GM23338 (cell line): Measurements from ENCODE around the gene MPV17L. TPM values are rescaled to one million over a fixed set of nuclear protein-coding genes. Genes with fewer than 3 reads are reported as not detected.

Experiments
- ATAC-seq: fragments of 200-7000 bp; cut with Tn5 transposase; 3 replicates; pipeline ENCODE4 v1.9.1; 2020
- DNase-seq: peaks from one replicate; pipeline ENCODE4 v3.0.0-alpha.2; 2015; ENCODE audit warnings: low spot score
- H2AFZ ChIP-seq: fragments of 200-600 bp; sonication (generic); 2 replicates; pipeline ENCODE4 v1.8.0; 2016; ENCODE audit warnings: antibody characterized with exemption, mild to moderate bottlenecking, moderate library complexity
- H3F3A ChIP-seq: fragments of 200-600 bp; sonication (generic); replicated peaks from 2 replicates; pipeline ENCODE4 v1.8.0; 2017; ENCODE audit warnings: antibody characterized with exemption, mixed run types, low read depth
- H3K27ac ChIP-seq: fragments of 200-600 bp; sonication (generic); 2 replicates; pipeline ENCODE4 v1.6.1; 2016; ENCODE audit warnings: low read depth
- H3K27me3 ChIP-seq: fragments of 200-600 bp; sonication (generic); 2 replicates; pipeline ENCODE4 v1.8.0; 2016; ENCODE audit warnings: mild to moderate bottlenecking, mixed run types, moderate library complexity; ENCODE audit not compliant: insufficient read depth
- H3K36me3 ChIP-seq: fragments of 200-600 bp; sonication (generic); 2 replicates; pipeline ENCODE4 v1.8.0; 2016; ENCODE audit warnings: mild to moderate bottlenecking; ENCODE audit not compliant: insufficient read depth
- H3K4me1 ChIP-seq: fragments of 200-600 bp; sonication (generic); 2 replicates; pipeline ENCODE4 v1.8.0; 2016; ENCODE audit warnings: mild to moderate bottlenecking, moderate library complexity; ENCODE audit not compliant: insufficient read depth
- H3K4me2 ChIP-seq: fragments of 200-600 bp; sonication (generic); 2 replicates; pipeline ENCODE4 v1.7.1; 2017; ENCODE audit warnings: mixed run types
- H3K4me3 ChIP-seq: fragments of 200-600 bp; sonication (generic); 2 replicates; pipeline ENCODE4 v1.6.1; 2016; ENCODE audit warnings: mixed run types
- H3K79me2 ChIP-seq: fragments of 200-600 bp; sonication (generic); replicated peaks from 2 replicates; pipeline ENCODE4 v1.8.0; 2017; ENCODE audit warnings: mild to moderate bottlenecking; ENCODE audit not compliant: insufficient read depth
- H3K9me2 ChIP-seq: fragments of 200-600 bp; sonication (generic); 2 replicates; pipeline ENCODE4 v1.8.0; 2017; ENCODE audit not compliant: insufficient read depth
- H4K20me1 ChIP-seq: fragments of 200-600 bp; sonication (generic); replicated peaks from 2 replicates; pipeline ENCODE4 v1.8.0; 2017; ENCODE audit warnings: mild to moderate bottlenecking; ENCODE audit not compliant: insufficient read depth
- H3K27ac Mint-ChIP-seq: 2 replicates; pipeline ENCODE4 v1.8.0; 2020; ENCODE audit warnings: inconsistent platforms, mild to moderate bottlenecking, moderate library complexity, mixed read lengths
- H3K27me3 Mint-ChIP-seq: 3 replicates; pipeline ENCODE4 v1.8.0; 2022; ENCODE audit warnings: low read depth, mild to moderate bottlenecking, moderate library complexity, mixed read lengths, inconsistent platforms; ENCODE audit not compliant: insufficient read depth, poor library complexity
- H3K36me3 Mint-ChIP-seq: 3 replicates; pipeline ENCODE4 v1.8.0; 2021; ENCODE audit warnings: low read depth, mild to moderate bottlenecking, inconsistent platforms, moderate library complexity, mixed read lengths
- H3K4me1 Mint-ChIP-seq: 3 replicates; pipeline ENCODE4 v1.8.0; 2020; ENCODE audit warnings: mild to moderate bottlenecking, inconsistent platforms, mixed read lengths
- H3K4me3 Mint-ChIP-seq: 3 replicates; pipeline ENCODE4 v1.8.0; 2021; ENCODE audit warnings: moderate library complexity, mild to moderate bottlenecking, inconsistent platforms, mixed read lengths
- H3K9me3 Mint-ChIP-seq: 3 replicates; pipeline ENCODE4 v1.8.0; 2020; ENCODE audit warnings: moderate library complexity, mild to moderate bottlenecking, inconsistent platforms, mixed read lengths
- CREB1 ChIP-seq: fragments of 250-450 bp; sonication (Bioruptor Pico); IDR thresholded peaks from 2 replicates; pipeline ENCODE4 v1.5.0; 2020; ENCODE audit warnings: low read depth, mild to moderate bottlenecking, moderate library complexity
- CTCF ChIP-seq, 2 experiments: fragments of 200-600 bp in 1 of 2; sonication (generic) in 1 of 2; conservative IDR thresholded peaks; 2 replicates each; pipeline versions ENCODE4 v1.5.1 to v1.6.1; 2016 to 2017; ENCODE audit warnings: antibody characterized with exemption in 2 of 2, low read depth in 2 of 2, mild to moderate bottlenecking in 2 of 2, moderate library complexity in 1 of 2
- ETS1 ChIP-seq: IDR thresholded peaks from 2 replicates; pipeline ENCODE4 v1.6.1; 2016; ENCODE audit warnings: antibody characterized with exemption
- EZH2 ChIP-seq: fragments of 200-600 bp; sonication (generic); IDR thresholded peaks from one replicate; pipeline ENCODE4 v1.8.0; 2017; ENCODE audit warnings: antibody characterized with exemption, mild to moderate bottlenecking, low read depth; ENCODE audit not compliant: unreplicated experiment
- EZH2phosphoT487 ChIP-seq: fragments of 200-600 bp; sonication (generic); IDR thresholded peaks from one replicate; pipeline ENCODE4 v1.8.1; 2018; ENCODE audit warnings: antibody characterized with exemption; ENCODE audit not compliant: unreplicated experiment
- JUNB ChIP-seq: IDR thresholded peaks from one replicate; pipeline ENCODE4 v1.6.1; 2016; ENCODE audit warnings: antibody characterized with exemption; ENCODE audit not compliant: unreplicated experiment
- NANOG ChIP-seq: IDR thresholded peaks from 2 replicates; pipeline ENCODE4 v1.6.1; 2016; ENCODE audit warnings: antibody characterized with exemption, borderline replicate concordance
- POLR2AphosphoS5 ChIP-seq: IDR thresholded peaks from 2 replicates; pipeline ENCODE4 v1.6.1; 2016; ENCODE audit warnings: antibody characterized with exemption, low read depth
- REST ChIP-seq: IDR thresholded peaks from one replicate; pipeline ENCODE4 v1.6.1; 2018; ENCODE audit warnings: antibody characterized with exemption; ENCODE audit not compliant: unreplicated experiment
- STAT1 ChIP-seq: IDR thresholded peaks from one replicate; pipeline ENCODE4 v1.6.1; 2016; ENCODE audit warnings: antibody characterized with exemption; ENCODE audit not compliant: unreplicated experiment
- ZNF114 ChIP-seq: fragments of 250-450 bp; sonication (Bioruptor Pico); IDR thresholded peaks from 2 replicates; pipeline ENCODE4 v1.5.0; 2020; ENCODE audit warnings: mild to moderate bottlenecking, moderate library complexity
- ZNF331 ChIP-seq: fragments of 250-450 bp; sonication (Bioruptor Pico); IDR thresholded peaks from 2 replicates; pipeline ENCODE4 v1.5.0; 2020; ENCODE audit warnings: low read depth, mild to moderate bottlenecking, moderate library complexity
- ZNF462 ChIP-seq: fragments of 250-450 bp; sonication (Bioruptor Pico); IDR thresholded peaks from 2 replicates; pipeline ENCODE4 v1.5.0; 2020; ENCODE audit warnings: mild to moderate bottlenecking, moderate library complexity
- polyA plus RNA-seq: library from polyadenylated mRNA; unstranded; fragments of >200 nt; fragmentation: Nextera tagmentation; extraction: Ambion mirVana; gene quantifications from 2 replicates; pipeline ENCODE4 v1.2.1, GENCODE V29; 2016
- total RNA-seq: library from RNA; depleted of rRNA; stranded (reverse); fragments of >200 nt; shearing (Covaris generic); gene quantifications from 2 replicates; pipeline ENCODE4 v1.2.3, GENCODE V29; 2014

MPV17L gene
- total and polyA plus RNA-seq, 2 experiments from 2014 or later, result 3.0 to 11.7 TPM

- Histone ChIP-seq H3F3A (no peaks in the 10 kb centered on the region), H3K27me3 (peaks cover 8% of the 10 kb centered on the region), H3K79me2 (peaks cover 64% of the 10 kb centered on the region), H3K36me3 (no peaks in the 10 kb centered on the region), H3K4me3 (no peak overlapping the region), H2AFZ (no peak overlapping the region), H3K4me2 (no peak overlapping the region), H3K27ac (no peak overlapping the region), H4K20me1 (peaks cover 7% of the 10 kb centered on the region; the same call in 1 of the 2 replicates), H3K4me1 (no peaks in the 10 kb centered on the region), H3K9me2 (no peaks in the 10 kb centered on the region)
- peaks cover 4% of the 10 kb centered on the region; the same call in 1 of the 3 replicates for H3K36me3 Mint-ChIP-seq
- peaks cover 6% of the 10 kb centered on the region; the same call in 2 of the 3 replicates for H3K9me3 Mint-ChIP-seq
- H3K27me3 Mint-ChIP-seq, result peaks cover 2% of the 10 kb centered on the region
- DNase-seq, result no peak
- no peak overlapping the region for H3K27ac Mint-ChIP-seq
- TF ChIP-seq EZH2, result no peak
- no peak for TF ChIP-seq ZNF331 (CRISPR knock-in tag)
- TF ChIP-seq POLR2AphosphoS5, result no peak
- TF ChIP-seq EZH2phosphoT487, result no peak
- no peak for TF ChIP-seq CTCF (conservative IDR thresholded peaks at IDR 0.05; ENCODE audit: low read depth in 2 of 2)
- no peak for TF ChIP-seq ZNF462 (CRISPR knock-in tag)
- TF ChIP-seq JUNB, result no peak
- no peak for TF ChIP-seq ZNF114 (CRISPR knock-in tag)
- no peak for TF ChIP-seq ETS1
- TF ChIP-seq REST, result no peak
- no peak for TF ChIP-seq STAT1
- TF ChIP-seq NANOG, result no peak
- TF ChIP-seq CREB1, result no peak
- ATAC-seq, result no peak
- H3K4me1 Mint-ChIP-seq, result peaks cover under 1% of the 10 kb centered on the region
- H3K4me3 Mint-ChIP-seq, result no peak overlapping the region
These were observed 45.3 kb downstream of the MPV17L start for GRCh38 chr16:15440852-15441251.
